BE2C (cell line): ENCODE results near the gene PCDHB5.
"Not testable (repeated sequence)": the region's sequence is repeated elsewhere in the genome, so short reads cannot be mapped to it uniquely, and the experiment has no call there.

ENCODE experiments used
- DNase-seq: peaks from one replicate; pipeline ENCODE4 v3.0.0-alpha.2; 2020
- H3K27me3 ChIP-seq: fragments of 250-450 bp; sonication (Bioruptor Pico); 2 replicates; pipeline ENCODE4 v1.5.1; 2020; ENCODE audit warnings: mild to moderate bottlenecking
- H3K36me3 ChIP-seq: fragments of 250-450 bp; sonication (Bioruptor Pico); 2 replicates; pipeline ENCODE4 v1.5.1; 2020; ENCODE audit warnings: mild to moderate bottlenecking
- H3K4me1 ChIP-seq: fragments of 250-450 bp; sonication (Bioruptor Pico); 2 replicates; pipeline ENCODE4 v1.5.1; 2020
- H3K4me3 ChIP-seq: 2 replicates; pipeline ENCODE4 v1.5.1; 2011; ENCODE audit warnings: low read depth, low read length
- H3K9me3 ChIP-seq: fragments of 250-450 bp; sonication (Bioruptor Pico); 2 replicates; pipeline ENCODE4 v1.5.1; 2020
- TF ChIP-seq, protein P1 (sequence below): IDR thresholded peaks from 2 replicates; pipeline ENCODE4 v1.5.1; 2012; ENCODE audit warnings: mild to moderate bottlenecking, low read depth, low read length

The PCDHB5 gene

GRCh38 chr5:141180313-141180712, 45.3 kb downstream of the PCDHB5 start:
- Histone ChIP-seq H3K4me1 (no peaks in the 10 kb centered on the region), H3K4me3 (no peak overlapping the region), H3K27me3 (no peaks in the 10 kb centered on the region), H3K9me3 (no peaks in the 10 kb centered on the region; the same call in 1 of the 2 replicates), H3K36me3 (peaks cover 7% of the 10 kb centered on the region; the same call in 1 of the 2 replicates)
- DNase-seq = no peak
- TF ChIP-seq, protein P1, sequence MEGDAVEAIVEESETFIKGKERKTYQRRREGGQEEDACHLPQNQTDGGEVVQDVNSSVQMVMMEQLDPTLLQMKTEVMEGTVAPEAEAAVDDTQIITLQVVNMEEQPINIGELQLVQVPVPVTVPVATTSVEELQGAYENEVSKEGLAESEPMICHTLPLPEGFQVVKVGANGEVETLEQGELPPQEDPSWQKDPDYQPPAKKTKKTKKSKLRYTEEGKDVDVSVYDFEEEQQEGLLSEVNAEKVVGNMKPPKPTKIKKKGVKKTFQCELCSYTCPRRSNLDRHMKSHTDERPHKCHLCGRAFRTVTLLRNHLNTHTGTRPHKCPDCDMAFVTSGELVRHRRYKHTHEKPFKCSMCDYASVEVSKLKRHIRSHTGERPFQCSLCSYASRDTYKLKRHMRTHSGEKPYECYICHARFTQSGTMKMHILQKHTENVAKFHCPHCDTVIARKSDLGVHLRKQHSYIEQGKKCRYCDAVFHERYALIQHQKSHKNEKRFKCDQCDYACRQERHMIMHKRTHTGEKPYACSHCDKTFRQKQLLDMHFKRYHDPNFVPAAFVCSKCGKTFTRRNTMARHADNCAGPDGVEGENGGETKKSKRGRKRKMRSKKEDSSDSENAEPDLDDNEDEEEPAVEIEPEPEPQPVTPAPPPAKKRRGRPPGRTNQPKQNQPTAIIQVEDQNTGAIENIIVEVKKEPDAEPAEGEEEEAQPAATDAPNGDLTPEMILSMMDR = no peak

DNA sequence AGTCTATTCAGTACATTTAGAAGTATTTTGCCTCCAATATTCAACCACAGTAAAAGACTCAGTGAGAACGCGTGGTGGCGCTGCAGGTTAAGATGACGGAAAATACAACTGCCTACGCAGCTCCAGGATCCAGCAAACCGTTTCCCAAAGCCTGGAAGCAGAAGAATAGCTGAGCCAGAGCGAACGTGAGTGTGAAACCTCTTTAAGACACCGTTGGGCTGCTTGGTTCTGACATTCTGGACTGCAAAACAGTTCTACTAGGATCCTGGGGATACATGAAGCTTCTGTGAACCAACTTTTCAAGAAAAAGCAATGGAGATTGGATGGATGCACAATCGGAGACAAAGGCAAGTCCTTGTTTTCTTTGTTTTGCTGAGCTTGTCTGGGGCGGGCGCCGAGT, 47.2 kb downstream of the PCDHB5 start, which contains the start of gene PCDHB16:
PCDHB16 (plus strand) TSS at position 140 of the 400 bp plus-strand sequence; CDS start at position 313, 173 bp downstream.
- H3K9me3 ChIP-seq = no peaks in the 10 kb centered on the region
- DNase-seq = peak; percentile 88
- H3K4me1 ChIP-seq = no peaks in the 10 kb centered on the region
- no peaks in the 10 kb centered on the region for H3K27me3 ChIP-seq
- TF ChIP-seq, protein P1 = peak; percentile 90
- peak within 1 kb of the TSS; percentile 96 for H3K4me3 ChIP-seq
- H3K36me3 ChIP-seq = peaks cover 9% of the 10 kb centered on the region; the same call in 1 of the 2 replicates

DNA sequence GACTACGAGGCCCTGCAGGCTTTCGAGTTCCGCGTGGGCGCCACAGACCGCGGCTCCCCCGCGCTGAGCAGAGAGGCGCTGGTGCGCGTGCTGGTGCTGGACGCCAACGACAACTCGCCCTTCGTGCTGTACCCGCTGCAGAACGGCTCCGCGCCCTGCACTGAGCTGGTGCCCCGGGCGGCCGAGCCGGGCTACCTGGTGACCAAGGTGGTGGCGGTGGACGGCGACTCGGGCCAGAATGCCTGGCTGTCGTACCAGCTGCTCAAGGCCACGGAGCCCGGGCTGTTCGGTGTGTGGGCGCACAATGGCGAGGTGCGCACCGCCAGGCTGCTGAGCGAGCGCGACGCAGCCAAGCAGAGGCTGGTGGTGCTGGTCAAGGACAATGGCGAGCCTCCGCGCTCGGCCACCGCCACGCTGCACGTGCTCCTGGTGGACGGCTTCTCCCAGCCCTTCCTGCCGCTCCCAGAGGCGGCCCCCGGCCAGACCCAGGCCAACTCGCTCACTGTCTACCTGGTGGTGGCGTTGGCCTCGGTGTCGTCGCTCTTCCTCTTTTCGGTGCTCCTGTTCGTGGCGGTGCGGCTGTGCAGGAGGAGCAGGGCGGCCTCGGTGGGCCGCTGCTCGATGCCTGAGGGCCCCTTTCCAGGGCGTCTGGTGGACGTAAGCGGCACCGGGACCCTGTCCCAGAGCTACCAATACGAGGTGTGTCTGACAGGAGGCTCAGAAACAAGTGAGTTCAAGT, 49.3 kb downstream of the PCDHB5 start:
- H3K36me3 ChIP-seq, H3K27me3 ChIP-seq, H3K4me3 ChIP-seq, H3K4me1 ChIP-seq, DNase-seq, H3K9me3 ChIP-seq: not testable (repeated sequence)

DNA sequence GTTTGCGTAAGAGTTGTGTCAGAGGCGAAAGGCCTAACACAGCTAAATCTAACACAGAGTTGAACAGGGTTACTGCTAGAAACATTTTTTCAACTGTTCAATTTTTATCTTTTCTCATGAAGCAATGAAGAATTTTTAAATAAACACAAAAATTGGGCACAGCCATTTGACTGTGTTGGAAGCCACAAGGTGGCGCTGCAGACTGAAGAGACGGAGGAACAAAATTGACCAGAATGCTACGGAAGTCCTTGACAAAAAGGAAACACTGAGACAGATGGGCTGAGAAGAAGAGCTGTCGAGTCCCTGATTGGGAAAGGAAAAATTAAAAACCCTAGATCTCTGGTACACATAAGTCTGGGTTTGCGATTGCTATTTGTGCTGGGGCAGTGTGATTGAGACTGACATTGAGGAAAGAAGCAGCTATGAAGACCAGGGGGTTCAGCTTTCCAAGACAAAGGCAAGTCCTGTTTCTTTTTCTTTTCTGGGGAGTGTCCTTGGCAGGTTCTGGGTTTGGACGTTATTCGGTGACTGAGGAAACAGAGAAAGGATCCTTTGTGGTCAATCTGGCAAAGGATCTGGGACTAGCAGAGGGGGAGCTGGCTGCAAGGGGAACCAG, 52.0 kb downstream of the PCDHB5 start, which contains the start of gene PCDHB9:
PCDHB9 (plus strand) TSS at position 265 of the 616 bp plus-strand sequence; CDS start at position 423, 158 bp downstream.
- no peaks in the 10 kb centered on the region for H3K4me1 ChIP-seq
- DNase-seq = peak; percentile 42
- no peaks in the 10 kb centered on the region for H3K27me3 ChIP-seq
- TF ChIP-seq, protein P1 = peak; percentile 62
- peaks cover 9% of the 10 kb centered on the region; the same call in 1 of the 2 replicates for H3K36me3 ChIP-seq
- no peak within 1 kb of the TSS for H3K4me3 ChIP-seq
- no peaks in the 10 kb centered on the region; the same call in 1 of the 2 replicates for H3K9me3 ChIP-seq
